HL-60/S4 treated with retinoic acid at 250 ng/mL for 4 days and 3 days (cell line): ENCODE data around the gene ZFP3.
"Not testable (repeated sequence)": the region's sequence is repeated elsewhere in the genome, so short reads cannot be mapped to it uniquely, and the experiment has no call there.

Experiments used
- in situ Hi-C: fragments of 300-500 bp; cut with MboI; formaldehyde crosslinking; loops from 2 replicates; pipeline ENCODE4 v1.7.0; 2022; ENCODE audit warnings: low sequenced_read_pairs

Gene ZFP3

GRCh38 chr17:5137511-5138197, 59.4 kb downstream of the ZFP3 start:
- in situ Hi-C loops: not testable (repeated sequence)

- in situ Hi-C loops: not testable (repeated sequence)
Observed at GRCh38 chr17:5138198-5138544, 59.9 kb downstream of the ZFP3 start.

- in situ Hi-C loops: no loop called here
Observed at GRCh38 chr17:5138616-5139457, 60.6 kb downstream of the ZFP3 start.

- in situ Hi-C loops: no loop called here
Observed at GRCh38 chr17:5139458-5139732, 61.1 kb downstream of the ZFP3 start.

GRCh38 chr17:5142877-5143276, 64.6 kb downstream of the ZFP3 start:
- in situ Hi-C loops: not testable (repeated sequence)
